SK-N-SH (cell line): ENCODE data around the gene AKTIP. TPM values are rescaled to one million over a fixed set of nuclear protein-coding genes. Genes with fewer than 3 reads are reported as not detected.

Source experiments
- CTCF ChIA-PET: fragments of 300-600, 350-600 bp; formaldehyde crosslinking; extraction: SDS; loops from one replicate; lab custom pipeline; 2021; lab: Yijun Ruan, JAX
- POLR2A ChIA-PET: fragments of 350-600 bp; sonication (Branson Sonifier 250); formaldehyde crosslinking; extraction: SDS; loops from one replicate; lab custom pipeline; 2020; ENCODE audit warnings: antibody characterized with exemption, inconsistent platforms; lab: Yijun Ruan, JAX
- DNase-seq: peaks from one replicate; pipeline ENCODE4 v3.0.0; 2012
- H2AFZ ChIP-seq: fragments of 200-600 bp; sonication (generic); 2 replicates; pipeline ENCODE4 v1.8.1; 2016; ENCODE audit warnings: antibody characterized with exemption, mild to moderate bottlenecking, low read depth
- H3F3A ChIP-seq: fragments of 200-600 bp; sonication (generic); replicated peaks from 2 replicates; pipeline ENCODE3; 2016; ENCODE audit warnings: antibody characterized with exemption, mild to moderate bottlenecking; ENCODE audit not compliant: insufficient read depth
- H3K27ac ChIP-seq, 2 experiments: fragments of 200-500 bp in 1 of 2; fragments of 200-600 bp in 1 of 2; sonication (Bioruptor generic) in 1 of 2; sonication (generic), shearing (Covaris generic) in 1 of 2; 2 replicates each; pipeline versions ENCODE4 v1.5.1 to v1.6.1; 2014 to 2016; ENCODE audit warnings: low read depth in 2 of 2, inconsistent platforms in 1 of 2, low read length in 1 of 2, mild to moderate bottlenecking in 1 of 2, mixed read lengths in 1 of 2
- H3K27me3 ChIP-seq: fragments of 200-600 bp; sonication (generic), shearing (Covaris generic); 2 replicates; pipeline ENCODE4 v1.6.1; 2016; ENCODE audit warnings: mixed run types; ENCODE audit not compliant: insufficient read depth
- H3K36me3 ChIP-seq, 2 experiments: fragments of 200-500 bp in 1 of 2; fragments of 200-600 bp in 1 of 2; sonication (Bioruptor generic) in 1 of 2; sonication (generic) in 1 of 2; replicated peaks in 1 of 2; 2 replicates each; pipeline versions ENCODE3 to v1.5.1; 2014 to 2016; ENCODE audit warnings: low read length in 1 of 2, mild to moderate bottlenecking in 1 of 2; ENCODE audit not compliant: insufficient read depth in 2 of 2, control insufficient read depth in 1 of 2
- H3K4me1 ChIP-seq, 2 experiments: fragments of 200-500 bp in 1 of 2; fragments of 200-600 bp in 1 of 2; sonication (Bioruptor generic) in 1 of 2; sonication (generic), shearing (Covaris generic) in 1 of 2; 2 replicates each; pipeline versions ENCODE4 v1.5.1 to v1.6.1; 2014 to 2016; ENCODE audit warnings: low read depth in 1 of 2, low read length in 1 of 2, mixed run types in 1 of 2; ENCODE audit not compliant: insufficient read depth in 2 of 2, control insufficient read depth in 1 of 2
- H3K4me2 ChIP-seq: fragments of 200-600 bp; sonication (generic), shearing (Covaris generic); 2 replicates; pipeline ENCODE4 v1.6.1; 2017; ENCODE audit warnings: mixed run types
- H3K4me3 ChIP-seq, 2 experiments: fragments of 200-500 bp in 1 of 2; fragments of 200-600 bp in 1 of 2; sonication (Bioruptor generic) in 1 of 2; sonication (generic), shearing (Covaris generic) in 1 of 2; 2 replicates each; pipeline versions ENCODE4 v1.5.1 to v1.8.1; 2014 to 2016; ENCODE audit warnings: low read depth in 2 of 2, inconsistent platforms in 1 of 2, low read length in 1 of 2, mild to moderate bottlenecking in 1 of 2, mixed read lengths in 1 of 2, moderate library complexity in 1 of 2
- H3K79me2 ChIP-seq: fragments of 200-600 bp; sonication (generic); 2 replicates; pipeline ENCODE4 v1.8.1; 2017; ENCODE audit warnings: mild to moderate bottlenecking; ENCODE audit not compliant: insufficient read depth
- H3K9ac ChIP-seq: fragments of 200-600 bp; sonication (generic); 2 replicates; pipeline ENCODE4 v1.6.1; 2017; ENCODE audit warnings: mixed run types
- H3K9me2 ChIP-seq: fragments of 200-600 bp; sonication (generic); 2 replicates; pipeline ENCODE4 v1.6.1; 2017; ENCODE audit warnings: mixed run types
- H3K9me3 ChIP-seq: fragments of 200-600 bp; sonication (generic); 2 replicates; pipeline ENCODE4 v1.6.1; 2017; ENCODE audit warnings: mixed run types, mild to moderate bottlenecking, moderate library complexity
- H4K20me1 ChIP-seq: fragments of 200-600 bp; sonication (generic); 2 replicates; pipeline ENCODE4 v1.6.1; 2017; ENCODE audit warnings: mild to moderate bottlenecking, mixed run types; ENCODE audit not compliant: insufficient read depth
- EP300 ChIP-seq, 2 experiments: IDR thresholded peaks; 2 replicates each; pipeline versions ENCODE4 v1.4.0 to v1.6.1; 2012; ENCODE audit warnings: borderline replicate concordance in 1 of 2, low read depth in 1 of 2, low read length in 1 of 2
- EZH2phosphoT487 ChIP-seq: fragments of 200-600 bp; sonication (generic); IDR thresholded peaks from 2 replicates; pipeline ENCODE4 v1.6.1; 2017; ENCODE audit warnings: low read depth, mixed run types, mild to moderate bottlenecking, antibody characterized with exemption, moderate library complexity, borderline replicate concordance
- FOXM1 ChIP-seq: IDR thresholded peaks from 2 replicates; pipeline ENCODE4 v1.4.0; 2012; ENCODE audit warnings: low read depth, mild to moderate bottlenecking
- GATA2 ChIP-seq: sonication (generic); formaldehyde crosslinking; IDR thresholded peaks from 2 replicates; pipeline ENCODE4 v1.5.0; 2020; ENCODE audit warnings: mild to moderate bottlenecking, missing genetic modification reagents
- JUND ChIP-seq: IDR thresholded peaks from 2 replicates; pipeline ENCODE4 v1.4.0; 2012
- MEF2A ChIP-seq: IDR thresholded peaks from 2 replicates; pipeline ENCODE4 v1.4.0; 2012; ENCODE audit warnings: low read depth, borderline replicate concordance
- NFIC ChIP-seq: IDR thresholded peaks from 2 replicates; pipeline ENCODE4 v1.4.0; 2012; ENCODE audit warnings: borderline replicate concordance
- NRF1 ChIP-seq: IDR thresholded peaks from 2 replicates; pipeline ENCODE4 v1.6.1; 2012; ENCODE audit warnings: low read depth, mild to moderate bottlenecking, low read length
- RCOR1 ChIP-seq: fragments of 150-350 bp; IDR thresholded peaks from 2 replicates; pipeline ENCODE4 v1.6.1; 2017; ENCODE audit warnings: antibody characterized with exemption, low read length
- RFX5 ChIP-seq: IDR thresholded peaks from 2 replicates; pipeline ENCODE4 v1.6.1; 2012; ENCODE audit warnings: mild to moderate bottlenecking, improper control_type of control experiment, low read length
- RXRA ChIP-seq: IDR thresholded peaks from 2 replicates; pipeline ENCODE4 v1.4.0; 2012; ENCODE audit warnings: low read depth, mild to moderate bottlenecking, borderline replicate concordance
- SIN3A ChIP-seq: IDR thresholded peaks from 2 replicates; pipeline ENCODE4 v1.6.1; 2012; ENCODE audit warnings: low read depth, mild to moderate bottlenecking, low read length, moderate library complexity, borderline replicate concordance
- SMC3 ChIP-seq: IDR thresholded peaks from 2 replicates; pipeline ENCODE4 v1.6.1; 2012; ENCODE audit warnings: low read depth, low read length, improper control_type of control experiment
- TAF1 ChIP-seq: IDR thresholded peaks from 2 replicates; pipeline ENCODE4 v1.6.1; 2012; ENCODE audit warnings: low read depth, mild to moderate bottlenecking, low read length, moderate library complexity, borderline replicate concordance
- TCF12 ChIP-seq: IDR thresholded peaks from 2 replicates; pipeline ENCODE4 v1.4.0; 2012
- TEAD4 ChIP-seq: IDR thresholded peaks from 2 replicates; pipeline ENCODE4 v1.4.0; 2012; ENCODE audit warnings: mild to moderate bottlenecking, borderline replicate concordance; ENCODE audit not compliant: insufficient read depth
- YY1 ChIP-seq: IDR thresholded peaks from 2 replicates; pipeline ENCODE4 v1.4.0; 2012; ENCODE audit warnings: low read depth, mild to moderate bottlenecking
- WGBS: methylation state at CpG from one replicate; pipeline ENCODE4 v1.1.6; 2017; ENCODE audit warnings: low lambda C conversion rate; 5-methylcytosine and 5-hydroxymethylcytosine counted together
- polyA plus RNA-seq, 3 experiments: library from polyadenylated mRNA; depleted of rRNA; stranded (reverse); fragments of >200 nt; gene quantifications; 2 replicates each; pipeline ENCODE4 v1.2.3, GENCODE V29; 2012
- TF ChIP-seq, protein P1 (sequence below): fragments of 150-350 bp; IDR thresholded peaks from 2 replicates; pipeline ENCODE4 v1.6.1; 2016; ENCODE audit warnings: mild to moderate bottlenecking, low read depth, low read length
- TF ChIP-seq, protein P2 (sequence below): fragments of 200-600 bp; sonication (generic); IDR thresholded peaks from 2 replicates; pipeline ENCODE4 v1.6.1; 2017; ENCODE audit warnings: antibody characterized with exemption, mild to moderate bottlenecking, moderate library complexity
- TF ChIP-seq, protein P3 (sequence below): IDR thresholded peaks from 2 replicates; pipeline ENCODE4 v1.4.0; 2012; ENCODE audit warnings: low read depth, borderline replicate concordance
- TF ChIP-seq, protein P4 (sequence below): IDR thresholded peaks from 2 replicates; pipeline ENCODE4 v1.4.0; 2012; ENCODE audit warnings: low read depth, borderline replicate concordance
- TF ChIP-seq, protein P5 (sequence below): IDR thresholded peaks from 2 replicates; pipeline ENCODE4 v1.6.1; 2012; ENCODE audit warnings: mild to moderate bottlenecking, low read depth, low read length, moderate library complexity
- TF ChIP-seq, protein P6 (sequence below): IDR thresholded peaks from 2 replicates; pipeline ENCODE4 v1.4.0; 2012; ENCODE audit warnings: low read depth

The AKTIP gene
- polyA plus RNA-seq, 1 of the 3 experiments (the other 2 are of a cell fraction): 21.0 TPM

DNA sequence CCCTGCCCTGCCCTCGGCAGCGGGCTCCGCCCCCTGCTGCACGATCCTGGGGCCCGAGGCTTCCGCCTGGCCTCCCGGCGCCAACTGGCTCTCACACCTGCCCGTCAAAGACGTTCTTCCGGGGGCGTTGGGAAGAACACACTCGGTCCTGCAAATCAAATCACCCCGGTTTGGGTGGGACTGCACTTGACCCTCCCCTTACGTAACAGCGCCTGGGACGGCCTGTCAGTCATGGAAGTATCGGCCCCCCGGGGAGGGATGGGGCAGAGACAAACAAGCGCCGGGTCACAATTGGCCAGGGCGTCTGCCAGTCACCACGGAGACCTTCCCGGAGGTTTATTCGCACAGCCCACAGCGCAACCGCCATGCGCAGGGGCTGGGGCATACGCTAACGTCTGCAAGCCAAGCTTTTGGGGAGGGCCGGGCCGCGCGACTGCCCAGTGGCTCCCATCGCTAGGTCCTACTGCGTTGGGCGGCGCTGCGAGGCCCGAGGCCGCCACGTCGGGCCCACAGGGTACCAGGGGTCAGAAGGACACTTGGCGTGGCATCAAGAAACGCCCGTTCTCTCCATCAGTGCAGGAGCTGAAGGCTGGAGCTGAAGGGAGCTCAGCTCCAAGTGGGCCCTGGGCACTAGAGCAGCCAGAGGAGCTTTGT, 388 bp upstream of the AKTIP start:
- CTCF ChIA-PET: interaction anchor here (0.6 to 1.3 kb wide), 2 partner anchors 10 to 147 kb away, joined by 3 read pairs; no protein-coding TSS in a partner anchor
- TF ChIP-seq TCF12: no peak; the same call in 1 of the 2 replicates
- no peak for TF ChIP-seq RXRA
- TF ChIP-seq, protein P1, sequence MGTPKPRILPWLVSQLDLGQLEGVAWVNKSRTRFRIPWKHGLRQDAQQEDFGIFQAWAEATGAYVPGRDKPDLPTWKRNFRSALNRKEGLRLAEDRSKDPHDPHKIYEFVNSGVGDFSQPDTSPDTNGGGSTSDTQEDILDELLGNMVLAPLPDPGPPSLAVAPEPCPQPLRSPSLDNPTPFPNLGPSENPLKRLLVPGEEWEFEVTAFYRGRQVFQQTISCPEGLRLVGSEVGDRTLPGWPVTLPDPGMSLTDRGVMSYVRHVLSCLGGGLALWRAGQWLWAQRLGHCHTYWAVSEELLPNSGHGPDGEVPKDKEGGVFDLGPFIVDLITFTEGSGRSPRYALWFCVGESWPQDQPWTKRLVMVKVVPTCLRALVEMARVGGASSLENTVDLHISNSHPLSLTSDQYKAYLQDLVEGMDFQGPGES: peak; percentile 69
- no peak for TF ChIP-seq MEF2A
- TF ChIP-seq TAF1: peak; percentile 52; the same call in 1 of the 2 replicates
- TF ChIP-seq YY1: no peak
- TF ChIP-seq, protein P2, sequence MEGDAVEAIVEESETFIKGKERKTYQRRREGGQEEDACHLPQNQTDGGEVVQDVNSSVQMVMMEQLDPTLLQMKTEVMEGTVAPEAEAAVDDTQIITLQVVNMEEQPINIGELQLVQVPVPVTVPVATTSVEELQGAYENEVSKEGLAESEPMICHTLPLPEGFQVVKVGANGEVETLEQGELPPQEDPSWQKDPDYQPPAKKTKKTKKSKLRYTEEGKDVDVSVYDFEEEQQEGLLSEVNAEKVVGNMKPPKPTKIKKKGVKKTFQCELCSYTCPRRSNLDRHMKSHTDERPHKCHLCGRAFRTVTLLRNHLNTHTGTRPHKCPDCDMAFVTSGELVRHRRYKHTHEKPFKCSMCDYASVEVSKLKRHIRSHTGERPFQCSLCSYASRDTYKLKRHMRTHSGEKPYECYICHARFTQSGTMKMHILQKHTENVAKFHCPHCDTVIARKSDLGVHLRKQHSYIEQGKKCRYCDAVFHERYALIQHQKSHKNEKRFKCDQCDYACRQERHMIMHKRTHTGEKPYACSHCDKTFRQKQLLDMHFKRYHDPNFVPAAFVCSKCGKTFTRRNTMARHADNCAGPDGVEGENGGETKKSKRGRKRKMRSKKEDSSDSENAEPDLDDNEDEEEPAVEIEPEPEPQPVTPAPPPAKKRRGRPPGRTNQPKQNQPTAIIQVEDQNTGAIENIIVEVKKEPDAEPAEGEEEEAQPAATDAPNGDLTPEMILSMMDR: no peak
- TF ChIP-seq NFIC: 0 out of 2 replicates have a peak, but pooled peaks have one; percentile 29
- TF ChIP-seq, protein P3, sequence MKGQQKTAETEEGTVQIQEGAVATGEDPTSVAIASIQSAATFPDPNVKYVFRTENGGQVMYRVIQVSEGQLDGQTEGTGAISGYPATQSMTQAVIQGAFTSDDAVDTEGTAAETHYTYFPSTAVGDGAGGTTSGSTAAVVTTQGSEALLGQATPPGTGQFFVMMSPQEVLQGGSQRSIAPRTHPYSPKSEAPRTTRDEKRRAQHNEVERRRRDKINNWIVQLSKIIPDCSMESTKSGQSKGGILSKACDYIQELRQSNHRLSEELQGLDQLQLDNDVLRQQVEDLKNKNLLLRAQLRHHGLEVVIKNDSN: no peak
- peak; percentile 50; the same call in 1 of the 2 replicates for TF ChIP-seq SIN3A
- TF ChIP-seq FOXM1: no peak
- peak in 1 of 2 experiments; percentile 17; a peak in 1 of 4 replicates for TF ChIP-seq EP300 (IDR thresholded peaks at IDR 0.05; ENCODE audit: borderline replicate concordance in 1 of 2, low read depth in 1 of 2, low read length in 1 of 2)
- no peak for TF ChIP-seq SMC3
- TF ChIP-seq GATA2 (CRISPR knock-in tag): no peak
- TF ChIP-seq, protein P4, sequence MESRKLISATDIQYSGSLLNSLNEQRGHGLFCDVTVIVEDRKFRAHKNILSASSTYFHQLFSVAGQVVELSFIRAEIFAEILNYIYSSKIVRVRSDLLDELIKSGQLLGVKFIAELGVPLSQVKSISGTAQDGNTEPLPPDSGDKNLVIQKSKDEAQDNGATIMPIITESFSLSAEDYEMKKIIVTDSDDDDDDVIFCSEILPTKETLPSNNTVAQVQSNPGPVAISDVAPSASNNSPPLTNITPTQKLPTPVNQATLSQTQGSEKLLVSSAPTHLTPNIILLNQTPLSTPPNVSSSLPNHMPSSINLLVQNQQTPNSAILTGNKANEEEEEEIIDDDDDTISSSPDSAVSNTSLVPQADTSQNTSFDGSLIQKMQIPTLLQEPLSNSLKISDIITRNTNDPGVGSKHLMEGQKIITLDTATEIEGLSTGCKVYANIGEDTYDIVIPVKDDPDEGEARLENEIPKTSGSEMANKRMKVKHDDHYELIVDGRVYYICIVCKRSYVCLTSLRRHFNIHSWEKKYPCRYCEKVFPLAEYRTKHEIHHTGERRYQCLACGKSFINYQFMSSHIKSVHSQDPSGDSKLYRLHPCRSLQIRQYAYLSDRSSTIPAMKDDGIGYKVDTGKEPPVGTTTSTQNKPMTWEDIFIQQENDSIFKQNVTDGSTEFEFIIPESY: no peak
- TF ChIP-seq JUND: no peak
- peak; percentile 98 for TF ChIP-seq NRF1
- TF ChIP-seq, protein P5, sequence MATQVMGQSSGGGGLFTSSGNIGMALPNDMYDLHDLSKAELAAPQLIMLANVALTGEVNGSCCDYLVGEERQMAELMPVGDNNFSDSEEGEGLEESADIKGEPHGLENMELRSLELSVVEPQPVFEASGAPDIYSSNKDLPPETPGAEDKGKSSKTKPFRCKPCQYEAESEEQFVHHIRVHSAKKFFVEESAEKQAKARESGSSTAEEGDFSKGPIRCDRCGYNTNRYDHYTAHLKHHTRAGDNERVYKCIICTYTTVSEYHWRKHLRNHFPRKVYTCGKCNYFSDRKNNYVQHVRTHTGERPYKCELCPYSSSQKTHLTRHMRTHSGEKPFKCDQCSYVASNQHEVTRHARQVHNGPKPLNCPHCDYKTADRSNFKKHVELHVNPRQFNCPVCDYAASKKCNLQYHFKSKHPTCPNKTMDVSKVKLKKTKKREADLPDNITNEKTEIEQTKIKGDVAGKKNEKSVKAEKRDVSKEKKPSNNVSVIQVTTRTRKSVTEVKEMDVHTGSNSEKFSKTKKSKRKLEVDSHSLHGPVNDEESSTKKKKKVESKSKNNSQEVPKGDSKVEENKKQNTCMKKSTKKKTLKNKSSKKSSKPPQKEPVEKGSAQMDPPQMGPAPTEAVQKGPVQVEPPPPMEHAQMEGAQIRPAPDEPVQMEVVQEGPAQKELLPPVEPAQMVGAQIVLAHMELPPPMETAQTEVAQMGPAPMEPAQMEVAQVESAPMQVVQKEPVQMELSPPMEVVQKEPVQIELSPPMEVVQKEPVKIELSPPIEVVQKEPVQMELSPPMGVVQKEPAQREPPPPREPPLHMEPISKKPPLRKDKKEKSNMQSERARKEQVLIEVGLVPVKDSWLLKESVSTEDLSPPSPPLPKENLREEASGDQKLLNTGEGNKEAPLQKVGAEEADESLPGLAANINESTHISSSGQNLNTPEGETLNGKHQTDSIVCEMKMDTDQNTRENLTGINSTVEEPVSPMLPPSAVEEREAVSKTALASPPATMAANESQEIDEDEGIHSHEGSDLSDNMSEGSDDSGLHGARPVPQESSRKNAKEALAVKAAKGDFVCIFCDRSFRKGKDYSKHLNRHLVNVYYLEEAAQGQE: no peak
- TF ChIP-seq EZH2phosphoT487: no peak
- TF ChIP-seq, protein P6, sequence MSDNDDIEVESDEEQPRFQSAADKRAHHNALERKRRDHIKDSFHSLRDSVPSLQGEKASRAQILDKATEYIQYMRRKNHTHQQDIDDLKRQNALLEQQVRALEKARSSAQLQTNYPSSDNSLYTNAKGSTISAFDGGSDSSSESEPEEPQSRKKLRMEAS: peak; percentile 87
- TF ChIP-seq TEAD4: no peak
- 0 out of 2 replicates have a peak, but pooled peaks have one; percentile 17 for TF ChIP-seq RFX5
- no peak; the same call in none of the 2 replicates for TF ChIP-seq RCOR1

More for the DNA sequence above, 388 bp upstream of the AKTIP start:
- H3K27me3 ChIP-seq: no peaks in the 10 kb centered on the region
- H3K79me2 ChIP-seq: peaks cover 13% of the 10 kb centered on the region
- peak; percentile 98 for DNase-seq
- H3K27ac ChIP-seq: peak overlapping the region; percentile 81 to 98
- H3K4me2 ChIP-seq: peak overlapping the region; percentile 84
- H3F3A ChIP-seq: no peaks in the 10 kb centered on the region
- H3K36me3 ChIP-seq: peaks cover 0 to 6% of the 10 kb centered on the region in 2 experiments
- peaks cover 7 to 23% of the 10 kb centered on the region in 2 experiments for H3K4me1 ChIP-seq
- under 1% methylated on average over 27 of the region's 46 CpGs for WGBS
- peak overlapping the region; percentile 78; the same call in 1 of the 2 replicates for H2AFZ ChIP-seq
- H3K9ac ChIP-seq: peak overlapping the region; percentile 69
- peak overlapping the region; percentile 67 to 87 for H3K4me3 ChIP-seq
- no peaks in the 10 kb centered on the region for H3K9me2 ChIP-seq
- no peaks in the 10 kb centered on the region for H3K9me3 ChIP-seq
- H4K20me1 ChIP-seq: no peaks in the 10 kb centered on the region
- POLR2A ChIA-PET: interaction anchor here (0.6 to 2.0 kb wide), 3 partner anchors 68 to 200 kb away, joined by 3 to 18 read pairs (median 3); partner anchors contain the start of genes FTO, RBL2 and RPGRIP1L
